OCI-LY7 (cell line): ENCODE data around the gene AAGAB. TPM values are rescaled to one million over a fixed set of nuclear protein-coding genes. Genes with fewer than 3 reads are reported as not detected.
A peak's percentile ranks its signal among the peaks of the same experiment; 100 is the strongest.

Source experiments
- BruUV-seq: library from RNA; stranded (reverse); fragments of 400-500 nt; replicated peaks from 2 replicates; lab custom pipeline; 2021; lab: Mats Ljungman, UMichigan
- CTCF ChIA-PET: fragments of 300-600 bp; sonication (Branson Sonifier 250); formaldehyde crosslinking; loops from one replicate; lab custom pipeline; 2022; ENCODE audit warnings: antibody characterized with exemption; ENCODE audit not compliant: unreplicated experiment; lab: Charles Lee
- POLR2A ChIA-PET: fragments of 300-600 bp; sonication (Branson Sonifier 250); formaldehyde crosslinking; loops from one replicate; lab custom pipeline; 2022; ENCODE audit warnings: antibody characterized with exemption; lab: Charles Lee
- DNase-seq: peaks from one replicate; pipeline ENCODE4 v3.0.0-alpha.2; 2015; ENCODE audit warnings: low spot score
- H2AFZ ChIP-seq: fragments of 200-600 bp; sonication (generic), shearing (Covaris generic); 2 replicates; pipeline ENCODE4 v1.6.1; 2014; ENCODE audit warnings: mild to moderate bottlenecking, antibody characterized with exemption, low read length, moderate library complexity
- H3K27ac ChIP-seq: fragments of 200-600 bp; sonication (generic); 2 replicates; pipeline ENCODE4 v1.5.1; 2014; ENCODE audit warnings: mixed run types, low read depth, mild to moderate bottlenecking, moderate library complexity, low read length, inconsistent platforms; ENCODE audit not compliant: poor library complexity, severe bottlenecking
- H3K36me3 ChIP-seq: fragments of 200-600 bp; sonication (generic); 2 replicates; pipeline ENCODE4 v1.6.1; 2014; ENCODE audit warnings: mild to moderate bottlenecking, antibody characterized with exemption, low read length, moderate library complexity, mixed read lengths; ENCODE audit not compliant: insufficient read depth
- H3K4me1 ChIP-seq: fragments of 200-600 bp; sonication (generic); 2 replicates; pipeline ENCODE4 v1.5.1; 2014; ENCODE audit warnings: mild to moderate bottlenecking, low read length; ENCODE audit not compliant: insufficient read depth, poor library complexity, severe bottlenecking
- H3K4me2 ChIP-seq: fragments of 200-600 bp; sonication (generic); 2 replicates; pipeline ENCODE4 v1.6.1; 2014; ENCODE audit warnings: mild to moderate bottlenecking, low read length
- H3K4me3 ChIP-seq: fragments of 200-600 bp; sonication (generic); 2 replicates; pipeline ENCODE4 v1.5.1; 2014; ENCODE audit warnings: mild to moderate bottlenecking, low read depth, low read length; ENCODE audit not compliant: poor library complexity, severe bottlenecking
- H3K79me2 ChIP-seq: fragments of 200-600 bp; sonication (generic); 2 replicates; pipeline ENCODE4 v1.6.1; 2016; ENCODE audit warnings: low read depth, mild to moderate bottlenecking, low read length, moderate library complexity, mixed read lengths; ENCODE audit not compliant: insufficient read depth
- H3K9me2 ChIP-seq: fragments of 200-600 bp; sonication (generic); 2 replicates; pipeline ENCODE4 v1.6.1; 2016; ENCODE audit warnings: mild to moderate bottlenecking, low read length, mixed read lengths; ENCODE audit not compliant: insufficient read depth
- H3K9me3 ChIP-seq: fragments of 200-600 bp; sonication (generic); 2 replicates; pipeline ENCODE4 v1.6.1; 2014; ENCODE audit warnings: mild to moderate bottlenecking, mixed run types, low read length, mixed read lengths
- H4K20me1 ChIP-seq: fragments of 200-600 bp; sonication (generic); 2 replicates; pipeline ENCODE4 v1.6.1; 2014; ENCODE audit warnings: mild to moderate bottlenecking, antibody characterized with exemption, low read length, moderate library complexity, mixed read lengths; ENCODE audit not compliant: insufficient read depth
- EZH2phosphoT487 ChIP-seq: fragments of 200-600 bp; sonication (generic); IDR thresholded peaks from 2 replicates; pipeline ENCODE4 v1.6.1; 2018; ENCODE audit warnings: low read depth, borderline replicate concordance, mild to moderate bottlenecking, mixed run types, antibody characterized with exemption, low read length, moderate library complexity, mixed read lengths
- intact Hi-C: fragments of 100-400 bp; cut with micrococcal nuclease; formaldehyde crosslinking; loops from one replicate; pipeline ENCODE4 v1.10.0; 2022; ENCODE audit not compliant: unreplicated experiment
- total RNA-seq, 2 experiments: library from RNA; depleted of rRNA in 1 of 2; stranded (reverse); fragments of >200 nt in 1 of 2; shearing (Covaris generic) in 1 of 2; gene quantifications; 2 replicates each; pipeline ENCODE4 v1.2.3, GENCODE V29; 2014 to 2022
- TF ChIP-seq, protein P1 (sequence below): fragments of 200-600 bp; sonication (generic); conservative IDR thresholded peaks from 2 replicates; pipeline ENCODE4 v1.5.1; 2014; ENCODE audit warnings: mild to moderate bottlenecking, antibody characterized with exemption, low read length, moderate library complexity, mixed read lengths

Gene AAGAB
- total RNA-seq, 2 experiments from 2014 or later, result 31.0 to 39.9 TPM

DNA sequence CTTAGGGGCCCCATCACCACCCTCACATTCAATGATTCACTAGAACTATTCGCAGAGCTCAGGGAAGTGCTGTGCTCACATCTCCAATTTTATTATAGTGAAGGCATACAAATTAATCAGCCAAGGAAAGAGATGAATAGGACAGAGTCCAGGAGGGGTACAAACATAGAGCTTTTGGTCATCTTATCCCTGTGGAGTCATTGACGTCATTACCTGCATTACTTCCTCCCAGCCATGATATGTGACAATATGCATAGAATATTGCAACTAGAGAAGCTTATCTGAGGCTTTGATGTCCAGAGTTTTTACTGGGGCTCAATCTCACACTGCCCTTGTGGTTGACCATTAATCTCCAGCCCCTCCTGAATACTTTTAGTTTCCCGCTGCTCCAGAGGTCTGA lies 1.6 kb upstream of the AAGAB start:
- ChIA-PET CTCF (no interaction called here), POLR2A (interaction anchor here (1.7 kb wide), 1 partner anchor 16 kb away, joined by 6 read pairs; no protein-coding TSS in a partner anchor)
- intact Hi-C loops, result loop anchor here (5.0 kb wide), 1 partner anchor 189 kb away; the partner anchor contains the start of gene SMAD3
- Histone ChIP-seq H4K20me1 (0 out of 2 replicates have a peak, but pooled peaks cover 4% of the 10 kb centered on the region), H3K9me3 (no peaks in the 10 kb centered on the region), H3K4me2 (no peak overlapping the region), H3K27ac (no peak overlapping the region), H3K9me2 (no peaks in the 10 kb centered on the region), H3K36me3 (no peaks in the 10 kb centered on the region), H3K4me1 (peaks cover 20% of the 10 kb centered on the region), H3K79me2 (peaks cover 32% of the 10 kb centered on the region), H2AFZ (no peak overlapping the region), H3K4me3 (no peak overlapping the region)
- DNase-seq, result no peak
- BruUV-seq, result no TSS peak
- TF ChIP-seq, protein P1, sequence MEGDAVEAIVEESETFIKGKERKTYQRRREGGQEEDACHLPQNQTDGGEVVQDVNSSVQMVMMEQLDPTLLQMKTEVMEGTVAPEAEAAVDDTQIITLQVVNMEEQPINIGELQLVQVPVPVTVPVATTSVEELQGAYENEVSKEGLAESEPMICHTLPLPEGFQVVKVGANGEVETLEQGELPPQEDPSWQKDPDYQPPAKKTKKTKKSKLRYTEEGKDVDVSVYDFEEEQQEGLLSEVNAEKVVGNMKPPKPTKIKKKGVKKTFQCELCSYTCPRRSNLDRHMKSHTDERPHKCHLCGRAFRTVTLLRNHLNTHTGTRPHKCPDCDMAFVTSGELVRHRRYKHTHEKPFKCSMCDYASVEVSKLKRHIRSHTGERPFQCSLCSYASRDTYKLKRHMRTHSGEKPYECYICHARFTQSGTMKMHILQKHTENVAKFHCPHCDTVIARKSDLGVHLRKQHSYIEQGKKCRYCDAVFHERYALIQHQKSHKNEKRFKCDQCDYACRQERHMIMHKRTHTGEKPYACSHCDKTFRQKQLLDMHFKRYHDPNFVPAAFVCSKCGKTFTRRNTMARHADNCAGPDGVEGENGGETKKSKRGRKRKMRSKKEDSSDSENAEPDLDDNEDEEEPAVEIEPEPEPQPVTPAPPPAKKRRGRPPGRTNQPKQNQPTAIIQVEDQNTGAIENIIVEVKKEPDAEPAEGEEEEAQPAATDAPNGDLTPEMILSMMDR, result no peak
- no peak for TF ChIP-seq EZH2phosphoT487

DNA sequence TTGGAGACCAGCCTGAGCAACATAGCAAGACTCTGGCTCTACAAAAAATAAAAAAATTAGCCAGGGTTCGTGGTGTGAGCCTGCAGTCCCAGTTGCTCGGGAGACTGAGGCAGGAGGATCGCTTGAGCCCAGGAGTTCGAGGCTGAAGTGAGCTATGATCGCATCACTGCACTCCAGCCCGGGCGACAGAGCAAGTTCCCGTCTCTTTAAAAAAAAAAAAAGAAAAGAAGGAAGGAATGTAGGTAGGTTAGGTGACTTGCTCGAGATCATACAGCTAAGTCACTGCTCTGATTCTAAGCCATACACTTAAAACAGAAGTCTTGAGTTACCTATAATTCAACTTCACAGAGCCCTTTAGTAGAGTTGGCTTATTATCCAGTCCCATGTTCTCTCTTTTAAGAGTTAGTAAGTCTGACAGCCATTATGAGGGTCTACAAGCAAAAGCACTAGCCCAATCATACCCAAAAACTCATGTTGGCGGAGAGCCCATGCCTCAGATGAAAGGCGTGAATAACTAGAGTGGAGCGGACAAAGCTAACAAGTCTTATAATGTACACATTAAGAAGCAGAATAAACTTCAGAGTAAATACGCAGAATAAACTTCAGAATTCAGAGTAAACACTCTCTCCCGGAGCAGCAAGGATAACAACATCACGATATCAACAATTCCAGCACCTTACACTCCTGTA lies 768 bp downstream of the AAGAB start:
- H3K9me2 ChIP-seq, result no peaks in the 10 kb centered on the region
- H3K4me1 ChIP-seq, result peaks cover 13% of the 10 kb centered on the region
- TSS peak; percentile 74 for BruUV-seq
- H3K36me3 ChIP-seq, result peaks cover 9% of the 10 kb centered on the region
- intact Hi-C loops, result loop anchor here (5.0 kb wide), 1 partner anchor 171 kb away; no protein-coding TSS in a partner anchor
- peaks cover 47% of the 10 kb centered on the region for H3K79me2 ChIP-seq
- no peaks in the 10 kb centered on the region for H3K9me3 ChIP-seq
- H3K4me2 ChIP-seq, result peak overlapping the region; percentile 98
- H3K4me3 ChIP-seq, result peak overlapping the region; percentile 91
- ChIA-PET CTCF (interaction anchor here (0.5 to 0.6 kb wide), 2 partner anchors 264 to 313 kb away, joined by 3 read pairs; no protein-coding TSS in a partner anchor), POLR2A (interaction anchor here (0.7 to 1.5 kb wide), 5 partner anchors 13 to 472 kb away, joined by 3 to 4 read pairs (median 3); no protein-coding TSS in a partner anchor)
- H3K27ac ChIP-seq, result peak overlapping the region; percentile 69
- TF ChIP-seq, protein P1, result no peak
- TF ChIP-seq EZH2phosphoT487, result no peak
- H2AFZ ChIP-seq, result peak overlapping the region; percentile 77; the same call in 1 of the 2 replicates
- DNase-seq, result no peak
- 0 out of 2 replicates have a peak, but pooled peaks cover 4% of the 10 kb centered on the region for H4K20me1 ChIP-seq
